ENCODE data around the gene RIMS1.

- TF ChIP-seq CTCF (IDR thresholded peaks at IDR 0.05) (no peak), EZH2 (IDR thresholded peaks at IDR 0.05; ENCODE audit: borderline replicate concordance, insufficient read depth, low read depth, low read length, poor library complexity, severe bottlenecking) (no peak)
These were observed 524.4 kb downstream of the RIMS1 start for GRCh38 chr6:72410769-72411168.

Measured in B cell (primary cell).